KMS-11 (cell line): Measurements from ENCODE around the gene MSH3.

Experiments
- H2AFZ ChIP-seq: fragments of 200-600 bp; sonication (generic); 2 replicates; pipeline ENCODE4 v1.6.1; 2016; ENCODE audit warnings: antibody characterized with exemption, mixed run types, low read depth
- H3K27ac ChIP-seq: fragments of 200-600 bp; sonication (generic); 2 replicates; pipeline ENCODE4 v1.6.1; 2016; ENCODE audit warnings: mild to moderate bottlenecking, mixed run types
- H3K27me3 ChIP-seq: fragments of 200-600 bp; sonication (generic); 2 replicates; pipeline ENCODE4 v1.6.1; 2017; ENCODE audit warnings: mild to moderate bottlenecking, low read depth, mixed run types, moderate library complexity; ENCODE audit not compliant: insufficient read depth
- H3K36me3 ChIP-seq: fragments of 200-600 bp; sonication (generic); 2 replicates; pipeline ENCODE4 v1.6.1; 2017; ENCODE audit warnings: mild to moderate bottlenecking, mixed run types; ENCODE audit not compliant: insufficient read depth
- H3K4me1 ChIP-seq: fragments of 200-600 bp; sonication (generic); 2 replicates; pipeline ENCODE4 v1.6.1; 2016; ENCODE audit warnings: mild to moderate bottlenecking, low read depth, mixed run types; ENCODE audit not compliant: poor library complexity, severe bottlenecking
- H3K4me2 ChIP-seq: fragments of 200-600 bp; sonication (generic); 2 replicates; pipeline ENCODE4 v1.7.0; 2016; ENCODE audit warnings: mild to moderate bottlenecking, mixed run types
- H3K4me3 ChIP-seq: fragments of 200-600 bp; sonication (generic); IDR thresholded peaks from 2 replicates; pipeline ENCODE4 v1.6.1; 2017; ENCODE audit warnings: low read depth, low read length, mixed read lengths; ENCODE audit not compliant: insufficient read depth
- H3K79me2 ChIP-seq: fragments of 200-600 bp; sonication (generic); 2 replicates; pipeline ENCODE4 v1.6.1; 2016; ENCODE audit warnings: low read depth, mixed run types; ENCODE audit not compliant: insufficient read depth
- H3K9ac ChIP-seq: fragments of 200-600 bp; sonication (generic); 2 replicates; pipeline ENCODE4 v1.6.1; 2016; ENCODE audit warnings: mild to moderate bottlenecking, mixed run types
- H4K20me1 ChIP-seq: fragments of 200-600 bp; sonication (generic); 2 replicates; pipeline ENCODE4 v1.6.1; 2016; ENCODE audit warnings: mild to moderate bottlenecking, mixed run types; ENCODE audit not compliant: insufficient read depth
- TF ChIP-seq, protein P1 (sequence below): fragments of 200-600 bp; sonication (generic); conservative IDR thresholded peaks from 2 replicates; pipeline ENCODE4 v1.6.1; 2017; ENCODE audit warnings: low read depth, mild to moderate bottlenecking, antibody characterized with exemption, low read length, moderate library complexity, mixed read lengths

The MSH3 gene

DNA sequence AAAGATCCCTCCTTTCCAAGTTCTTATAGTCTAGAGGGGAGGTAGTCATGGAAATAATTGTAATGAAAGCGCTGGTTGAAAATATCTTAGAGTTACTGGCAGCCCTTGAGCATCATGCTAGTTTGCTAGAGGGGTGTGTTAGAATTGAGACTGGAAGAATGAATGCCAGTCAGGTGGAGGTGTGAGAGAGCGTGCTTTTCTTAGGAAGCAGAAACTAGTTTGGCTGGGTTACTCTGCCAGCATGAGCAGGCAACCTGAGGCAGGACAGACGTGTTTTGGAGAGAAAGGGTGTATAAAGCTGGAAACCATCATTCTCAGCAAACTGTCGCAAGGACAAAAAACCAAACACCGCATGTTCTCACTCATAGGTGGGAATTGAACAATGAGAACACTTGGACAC is 43.9 kb downstream of the MSH3 start:
- Histone ChIP-seq H3K4me1 (no peaks in the 10 kb centered on the region), H3K27ac (no peak overlapping the region), H4K20me1 (no peaks in the 10 kb centered on the region), H3K36me3 (no peaks in the 10 kb centered on the region; the same call in 1 of the 2 replicates), H3K9ac (no peak overlapping the region), H3K4me3 (no peak overlapping the region), H3K79me2 (no peaks in the 10 kb centered on the region), H3K4me2 (no peak overlapping the region), H3K27me3 (no peaks in the 10 kb centered on the region), H2AFZ (no peak overlapping the region)
- TF ChIP-seq, protein P1, sequence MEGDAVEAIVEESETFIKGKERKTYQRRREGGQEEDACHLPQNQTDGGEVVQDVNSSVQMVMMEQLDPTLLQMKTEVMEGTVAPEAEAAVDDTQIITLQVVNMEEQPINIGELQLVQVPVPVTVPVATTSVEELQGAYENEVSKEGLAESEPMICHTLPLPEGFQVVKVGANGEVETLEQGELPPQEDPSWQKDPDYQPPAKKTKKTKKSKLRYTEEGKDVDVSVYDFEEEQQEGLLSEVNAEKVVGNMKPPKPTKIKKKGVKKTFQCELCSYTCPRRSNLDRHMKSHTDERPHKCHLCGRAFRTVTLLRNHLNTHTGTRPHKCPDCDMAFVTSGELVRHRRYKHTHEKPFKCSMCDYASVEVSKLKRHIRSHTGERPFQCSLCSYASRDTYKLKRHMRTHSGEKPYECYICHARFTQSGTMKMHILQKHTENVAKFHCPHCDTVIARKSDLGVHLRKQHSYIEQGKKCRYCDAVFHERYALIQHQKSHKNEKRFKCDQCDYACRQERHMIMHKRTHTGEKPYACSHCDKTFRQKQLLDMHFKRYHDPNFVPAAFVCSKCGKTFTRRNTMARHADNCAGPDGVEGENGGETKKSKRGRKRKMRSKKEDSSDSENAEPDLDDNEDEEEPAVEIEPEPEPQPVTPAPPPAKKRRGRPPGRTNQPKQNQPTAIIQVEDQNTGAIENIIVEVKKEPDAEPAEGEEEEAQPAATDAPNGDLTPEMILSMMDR = no peak

DNA sequence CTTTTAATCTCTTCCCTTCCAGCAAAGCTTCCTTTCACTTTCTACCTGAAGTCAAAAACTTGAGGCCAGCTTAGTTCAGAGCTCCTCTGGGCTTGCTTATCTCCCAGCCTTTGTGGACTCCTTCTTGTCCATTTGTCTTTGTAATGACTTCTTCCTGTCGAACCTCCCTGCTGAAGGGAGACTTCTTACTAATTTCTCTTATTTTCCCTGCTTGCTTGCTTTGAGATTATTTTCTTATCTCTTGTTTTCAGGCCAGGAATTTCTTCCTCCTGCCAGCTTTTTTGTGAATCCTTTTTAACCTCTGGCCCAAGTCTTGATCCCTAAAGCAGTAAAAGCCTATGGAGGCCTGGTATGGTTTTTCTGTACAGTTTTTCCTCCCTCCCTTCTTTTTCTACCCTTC is 47.1 kb downstream of the MSH3 start:
- no peak overlapping the region for H2AFZ ChIP-seq
- TF ChIP-seq, protein P1 = no peak
- H3K4me3 ChIP-seq = no peak overlapping the region
- no peak overlapping the region for H3K9ac ChIP-seq
- peaks cover 9% of the 10 kb centered on the region for H3K4me1 ChIP-seq
- H3K4me2 ChIP-seq = no peak overlapping the region
- H3K27me3 ChIP-seq = no peaks in the 10 kb centered on the region
- H3K27ac ChIP-seq = no peak overlapping the region
- no peaks in the 10 kb centered on the region for H4K20me1 ChIP-seq
- H3K79me2 ChIP-seq = no peaks in the 10 kb centered on the region
- no peaks in the 10 kb centered on the region; the same call in 1 of the 2 replicates for H3K36me3 ChIP-seq

DNA sequence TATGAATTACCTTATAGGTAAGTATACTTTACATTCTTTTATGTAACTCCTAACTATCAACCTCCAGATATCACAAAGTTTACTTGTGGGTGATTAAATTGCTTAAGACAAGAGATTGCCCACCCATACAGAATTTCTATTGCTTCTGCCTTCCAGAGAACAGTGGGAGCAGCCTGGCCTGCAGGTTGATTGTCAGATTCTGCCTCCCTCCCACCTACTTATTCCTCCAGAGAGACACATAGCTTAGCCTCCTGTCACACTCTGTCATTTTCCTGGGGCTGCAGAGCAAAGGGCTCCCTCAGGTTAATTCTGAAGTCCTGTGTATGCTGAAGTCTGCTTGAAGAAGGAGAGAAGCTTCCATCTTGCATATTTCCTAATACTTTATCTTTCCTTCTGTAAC is 48.8 kb downstream of the MSH3 start:
- TF ChIP-seq, protein P1 = no peak
- Histone ChIP-seq H3K79me2 (no peaks in the 10 kb centered on the region), H3K4me2 (no peak overlapping the region), H3K4me1 (peaks cover 19% of the 10 kb centered on the region), H3K36me3 (no peaks in the 10 kb centered on the region), H3K27me3 (no peaks in the 10 kb centered on the region), H4K20me1 (no peaks in the 10 kb centered on the region), H3K9ac (no peak overlapping the region), H2AFZ (no peak overlapping the region), H3K4me3 (no peak overlapping the region), H3K27ac (no peak overlapping the region)

DNA sequence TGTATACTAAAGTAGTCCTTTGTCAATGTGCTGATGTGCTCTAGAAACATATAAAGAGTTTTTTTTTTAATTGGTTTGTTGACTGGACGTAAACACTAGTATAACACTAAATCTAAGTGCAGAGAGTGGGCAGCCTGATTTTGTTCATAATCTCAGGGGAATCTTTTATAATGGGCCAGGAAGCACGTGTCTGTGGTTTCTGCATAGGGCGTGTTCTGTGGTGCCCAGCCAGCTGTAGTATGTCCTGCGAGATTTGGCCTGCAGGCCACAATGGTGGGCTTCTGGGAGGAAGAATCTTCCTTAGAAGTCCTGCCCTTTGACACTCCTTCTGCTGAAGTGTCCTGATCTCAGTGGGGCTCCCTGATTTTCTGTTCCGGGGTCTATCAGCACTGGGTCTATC is 49.3 kb downstream of the MSH3 start:
- no peak overlapping the region for H3K9ac ChIP-seq
- no peaks in the 10 kb centered on the region for H4K20me1 ChIP-seq
- H3K36me3 ChIP-seq = no peaks in the 10 kb centered on the region
- no peak overlapping the region for H2AFZ ChIP-seq
- no peaks in the 10 kb centered on the region for H3K27me3 ChIP-seq
- peaks cover 19% of the 10 kb centered on the region for H3K4me1 ChIP-seq
- H3K79me2 ChIP-seq = no peaks in the 10 kb centered on the region
- TF ChIP-seq, protein P1 = no peak
- H3K4me2 ChIP-seq = no peak overlapping the region
- no peak overlapping the region for H3K27ac ChIP-seq
- no peak overlapping the region for H3K4me3 ChIP-seq
